Sigmoid colon (tissue), 4 donors: Measurements from ENCODE around the gene CCT4.

Source experiments
- CTCF ChIP-seq, 4 experiments: fragments of 450-650 bp in 3 of 4; fragments of 200-600 bp in 1 of 4; IDR thresholded peaks; one replicate each; pipeline ENCODE4 v1.5.1; 2016 to 2019; ENCODE audit warnings: antibody characterized with exemption in 4 of 4, mild to moderate bottlenecking in 3 of 4, moderate library complexity in 2 of 4
- EP300 ChIP-seq, 4 donors: sonication (generic); formaldehyde crosslinking; IDR thresholded peaks; one replicate each; pipeline ENCODE4 v1.6.1; 2017; ENCODE audit warnings: antibody characterized with exemption in 4 of 4
- POLR2A ChIP-seq, 2 donors: fragments of 450-650 bp; IDR thresholded peaks; one replicate each; pipeline ENCODE4 v1.6.1; 2016; ENCODE audit warnings: antibody characterized with exemption in 2 of 2, mild to moderate bottlenecking in 2 of 2, moderate library complexity in 2 of 2
- POLR2AphosphoS5 ChIP-seq, 4 donors: sonication (generic); formaldehyde crosslinking; IDR thresholded peaks; one replicate each; pipeline ENCODE4 v1.6.1; 2017; ENCODE audit warnings: antibody characterized with exemption in 4 of 4

- TF ChIP-seq EP300 (IDR thresholded peaks at IDR 0.05) (no peak), CTCF (IDR thresholded peaks at IDR 0.05) (no peak), POLR2A (IDR thresholded peaks at IDR 0.05) (no peak), POLR2AphosphoS5 (IDR thresholded peaks at IDR 0.05) (no peak)
Observed at GRCh38 chr2:61898810-61899209, 10.4 kb upstream of the CCT4 start.
